Stimulated activated CD4-positive, alpha-beta T cell treated with anti-CD3 and anti-CD28 coated beads, Interleukin-4, amount 100 ng/mL, for 1 hour (primary cell): ENCODE data around the gene VWA3A.

Source experiments
- DNase-seq: peaks from one replicate; pipeline ENCODE4 v3.0.0-alpha.2; 2020

The VWA3A gene

GRCh38 chr16:22206013-22206841 is 113.9 kb downstream of the VWA3A start, which contains the start of gene EEF2K:
Gene EEF2K, plus strand, starts transcription at chr16:22206278. Its CDS starts 19,452 bp downstream, at chr16:22225730.
- peak; percentile 86 for DNase-seq
